Memory B cell (primary cell): ENCODE data around the gene TEX28.

Source experiments
- ATAC-seq: fragments of 150-1000 bp; cut with Tn5 transposase; 2 replicates; pipeline ENCODE4 v1.10.0; 2021; ENCODE audit warnings: low read depth, mild to moderate bottlenecking, moderate library complexity
- DNase-seq, 2 donors: peaks; one replicate each; pipeline ENCODE4 v3.0.0; 2022; ENCODE audit warnings: low spot score in 2 of 2
- H3K27ac Mint-ChIP-seq: one replicate; pipeline ENCODE4 v1.8.0; 2022; ENCODE audit warnings: mild to moderate bottlenecking, moderate library complexity, mixed read lengths
- H3K27me3 Mint-ChIP-seq: one replicate; pipeline ENCODE4 v1.8.0; 2022; ENCODE audit warnings: mixed read lengths
- H3K36me3 Mint-ChIP-seq: one replicate; pipeline ENCODE4 v1.8.0; 2022; ENCODE audit warnings: mild to moderate bottlenecking, mixed read lengths
- H3K4me1 Mint-ChIP-seq: one replicate; pipeline ENCODE4 v1.8.0; 2022; ENCODE audit warnings: mixed read lengths
- H3K4me3 Mint-ChIP-seq: one replicate; pipeline ENCODE4 v1.8.0; 2022; ENCODE audit warnings: mild to moderate bottlenecking, moderate library complexity, mixed read lengths
- H3K9me3 Mint-ChIP-seq: one replicate; pipeline ENCODE4 v1.8.0; 2022; ENCODE audit warnings: mixed read lengths

TEX28 gene

DNA sequence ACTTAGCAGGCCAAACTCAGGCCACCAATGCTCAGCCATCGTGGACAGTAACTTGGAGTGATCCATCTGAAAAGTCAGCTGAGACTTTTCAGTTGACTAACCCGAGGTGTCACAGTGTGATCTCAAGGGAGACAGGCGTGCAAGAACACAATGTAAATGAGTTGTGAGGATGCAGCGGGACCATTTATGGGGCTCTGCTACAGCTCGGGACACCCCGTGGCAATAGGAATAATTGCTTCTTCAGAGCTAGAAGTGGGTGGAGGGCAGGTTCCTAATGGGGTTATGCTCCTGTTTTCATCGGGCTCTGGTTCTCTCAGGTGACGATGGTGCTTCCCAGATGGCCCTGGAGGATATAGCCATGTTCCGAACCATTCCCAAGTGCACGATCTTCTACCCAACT is 28.0 kb upstream of the TEX28 start:
- peaks cover 39% of the 10 kb centered on the region for H3K4me1 Mint-ChIP-seq
- ATAC-seq (peak; percentile 46), DNase-seq (no peak)
- H3K27ac Mint-ChIP-seq: peak overlapping the region; percentile 24
- no peak overlapping the region for H3K4me3 Mint-ChIP-seq
- no peaks in the 10 kb centered on the region for H3K36me3 Mint-ChIP-seq
- H3K9me3 Mint-ChIP-seq: no peaks in the 10 kb centered on the region
- no peaks in the 10 kb centered on the region for H3K27me3 Mint-ChIP-seq

DNA sequence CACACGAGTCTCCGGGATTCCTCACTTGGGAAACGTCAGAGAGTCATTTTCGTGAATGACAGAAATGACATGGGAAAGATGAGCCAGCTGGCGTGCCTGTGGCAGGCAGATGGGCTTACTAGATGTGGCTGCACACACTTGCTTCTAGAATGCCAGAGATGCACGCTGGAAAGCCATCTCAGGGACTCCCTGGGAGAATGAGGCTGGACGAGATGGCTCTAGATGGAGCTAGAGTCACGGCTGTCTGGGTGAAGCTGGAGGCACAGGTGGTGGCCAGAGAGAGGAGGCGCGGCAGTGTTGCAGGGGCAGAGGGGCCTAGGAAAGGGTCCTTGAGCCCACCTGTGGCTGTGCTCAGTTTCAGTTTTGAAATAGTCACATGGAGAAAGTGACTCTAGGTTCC is 26.7 kb upstream of the TEX28 start:
- H3K36me3 Mint-ChIP-seq: no peaks in the 10 kb centered on the region
- peaks cover 38% of the 10 kb centered on the region for H3K4me1 Mint-ChIP-seq
- H3K27me3 Mint-ChIP-seq: no peaks in the 10 kb centered on the region
- no peaks in the 10 kb centered on the region for H3K9me3 Mint-ChIP-seq
- H3K4me3 Mint-ChIP-seq: peak overlapping the region; percentile 46
- peak overlapping the region; percentile 63 for H3K27ac Mint-ChIP-seq
- DNase-seq: no peak
- peak; percentile 42 for ATAC-seq

DNA sequence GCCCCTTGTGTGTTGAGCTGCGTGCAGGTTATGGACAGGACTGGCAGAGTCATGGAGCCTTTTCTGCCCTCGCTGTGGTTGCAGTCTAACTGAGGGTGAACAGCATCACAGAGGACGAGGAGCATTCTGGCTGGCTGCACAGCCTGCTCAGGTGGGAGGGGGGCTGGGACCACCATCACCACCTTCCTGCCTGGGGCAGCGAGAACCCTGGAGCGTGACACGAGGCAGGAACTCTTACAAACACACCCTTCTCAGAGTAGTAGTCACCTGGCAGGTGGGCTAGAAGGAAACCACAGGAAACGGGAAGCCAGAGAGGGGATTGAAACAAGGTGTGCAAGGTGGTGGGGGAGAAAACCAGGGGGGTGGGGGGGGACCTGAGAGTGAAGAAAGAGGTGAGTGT is 26.2 kb upstream of the TEX28 start:
- H3K27ac Mint-ChIP-seq: peak overlapping the region; percentile 63

DNA sequence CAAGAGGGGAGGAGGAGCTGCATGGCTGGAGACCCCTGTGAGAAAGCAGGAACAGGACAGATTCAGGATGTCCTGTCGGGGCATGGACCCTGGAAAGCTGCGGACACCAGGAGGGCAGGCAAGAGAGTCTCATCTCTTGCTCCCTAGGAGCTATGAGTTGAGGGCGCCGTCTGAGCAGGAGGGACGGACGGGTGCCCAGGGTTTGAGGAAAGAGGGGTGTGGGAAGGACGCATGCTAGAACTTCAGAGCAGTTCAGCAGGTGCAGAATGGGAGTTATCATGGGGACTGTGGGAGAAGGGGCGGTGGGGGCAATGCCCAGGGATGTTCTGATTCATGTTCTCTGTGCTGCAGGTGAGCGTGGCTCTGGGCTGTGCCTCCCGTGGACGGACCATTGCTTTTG is 25.5 kb upstream of the TEX28 start:
- Mint-ChIP-seq H3K4me3 (peak overlapping the region; percentile 27), H3K36me3 (no peaks in the 10 kb centered on the region), H3K9me3 (no peaks in the 10 kb centered on the region), H3K27me3 (no peaks in the 10 kb centered on the region), H3K27ac (peak overlapping the region; percentile 63), H3K4me1 (peaks cover 33% of the 10 kb centered on the region)
- DNase-seq (no peak), ATAC-seq (no peak)

More for the DNA sequence above, 26.2 kb upstream of the TEX28 start:
- no peak for DNase-seq
- H3K27me3 Mint-ChIP-seq: no peaks in the 10 kb centered on the region
- H3K9me3 Mint-ChIP-seq: no peaks in the 10 kb centered on the region
- peaks cover 35% of the 10 kb centered on the region for H3K4me1 Mint-ChIP-seq
- H3K4me3 Mint-ChIP-seq: peak overlapping the region; percentile 46
- no peaks in the 10 kb centered on the region for H3K36me3 Mint-ChIP-seq
- peak; percentile 50 for ATAC-seq

DNA sequence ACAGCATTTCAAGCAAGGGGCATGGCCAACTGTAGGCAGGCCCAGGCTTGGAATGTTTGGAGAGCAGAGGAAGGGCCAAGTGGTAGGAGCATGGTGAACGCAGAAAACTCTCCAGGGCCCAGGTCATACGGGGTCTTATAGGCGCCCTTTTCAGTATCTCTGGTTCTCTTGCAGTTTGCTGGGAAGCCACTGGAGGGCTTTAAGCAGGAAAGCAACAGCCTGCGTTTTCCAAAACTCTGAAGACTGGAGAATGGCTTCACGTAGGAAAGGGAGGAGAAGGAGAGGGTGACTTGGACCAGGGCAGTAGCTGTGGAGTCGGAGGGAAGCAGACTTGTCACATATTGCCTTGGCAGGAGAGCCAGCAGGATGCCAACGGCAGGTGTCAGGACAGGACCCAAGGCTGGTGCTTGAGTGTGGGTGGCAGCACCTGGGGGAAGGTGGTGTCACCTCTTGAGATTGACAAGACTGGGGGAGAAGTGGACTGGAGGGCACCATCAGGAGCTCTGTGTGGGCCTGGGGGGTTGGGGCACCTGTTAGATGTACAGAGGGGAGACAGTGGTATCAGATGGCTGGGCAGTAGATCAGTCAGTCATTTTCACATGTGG is 22.6 kb upstream of the TEX28 start:
- ATAC-seq (peak; percentile 55), DNase-seq (no peak)
- Mint-ChIP-seq H3K27ac (peak overlapping the region; percentile 79), H3K4me1 (peaks cover 25% of the 10 kb centered on the region), H3K4me3 (peak overlapping the region; percentile 50), H3K9me3 (no peaks in the 10 kb centered on the region), H3K27me3 (no peaks in the 10 kb centered on the region), H3K36me3 (no peaks in the 10 kb centered on the region)

DNA sequence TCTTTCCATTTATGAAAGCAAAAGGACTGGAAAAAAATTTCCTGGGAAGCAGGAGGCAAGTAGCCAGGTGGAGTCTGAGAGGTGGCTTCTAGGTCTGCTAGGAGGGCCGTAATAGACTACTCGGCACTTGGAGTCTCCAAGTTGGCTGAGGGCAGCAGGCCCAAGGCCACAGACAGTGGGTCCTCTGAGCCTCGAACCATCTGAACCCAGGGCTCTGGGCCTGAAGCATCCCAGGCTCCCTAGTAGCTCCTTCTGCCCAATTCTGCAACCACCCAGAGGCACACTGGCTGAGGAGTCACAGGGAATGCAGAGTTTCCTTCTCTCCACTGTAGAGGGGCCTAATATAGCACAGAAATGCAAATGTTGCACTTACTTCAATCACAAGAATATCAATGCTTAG is 20.5 kb upstream of the TEX28 start:
- H3K36me3 Mint-ChIP-seq: no peaks in the 10 kb centered on the region
- ATAC-seq: no peak
- no peak overlapping the region for H3K27ac Mint-ChIP-seq
- H3K4me1 Mint-ChIP-seq: peaks cover 19% of the 10 kb centered on the region
- no peaks in the 10 kb centered on the region for H3K9me3 Mint-ChIP-seq
- DNase-seq: no peak
- H3K27me3 Mint-ChIP-seq: no peaks in the 10 kb centered on the region
- no peak overlapping the region for H3K4me3 Mint-ChIP-seq

DNA sequence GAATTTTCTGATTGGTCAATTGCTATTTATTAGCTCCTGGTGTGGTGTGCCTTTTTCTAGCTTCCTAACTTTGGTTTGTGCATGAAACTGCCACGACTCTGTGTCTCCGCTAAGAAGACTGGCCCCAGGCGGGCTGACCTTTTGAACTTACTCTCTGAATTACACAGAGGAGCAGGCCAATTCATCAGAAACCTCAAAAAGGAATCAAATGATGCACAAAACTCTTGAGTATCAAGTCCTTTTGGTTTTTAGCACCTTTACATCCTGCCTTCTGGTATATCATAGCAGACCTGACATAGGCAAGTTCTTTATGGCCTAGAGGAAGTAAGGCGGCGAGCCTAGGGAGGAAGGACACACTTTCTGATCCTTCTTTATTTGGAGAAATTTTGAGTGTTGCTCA is 18.2 kb upstream of the TEX28 start:
- DNase-seq: no peak
- Mint-ChIP-seq H3K27ac (peak overlapping the region; percentile 11), H3K9me3 (no peaks in the 10 kb centered on the region), H3K27me3 (no peaks in the 10 kb centered on the region), H3K36me3 (no peaks in the 10 kb centered on the region), H3K4me3 (no peak overlapping the region), H3K4me1 (peaks cover 18% of the 10 kb centered on the region)
- no peak for ATAC-seq

DNA sequence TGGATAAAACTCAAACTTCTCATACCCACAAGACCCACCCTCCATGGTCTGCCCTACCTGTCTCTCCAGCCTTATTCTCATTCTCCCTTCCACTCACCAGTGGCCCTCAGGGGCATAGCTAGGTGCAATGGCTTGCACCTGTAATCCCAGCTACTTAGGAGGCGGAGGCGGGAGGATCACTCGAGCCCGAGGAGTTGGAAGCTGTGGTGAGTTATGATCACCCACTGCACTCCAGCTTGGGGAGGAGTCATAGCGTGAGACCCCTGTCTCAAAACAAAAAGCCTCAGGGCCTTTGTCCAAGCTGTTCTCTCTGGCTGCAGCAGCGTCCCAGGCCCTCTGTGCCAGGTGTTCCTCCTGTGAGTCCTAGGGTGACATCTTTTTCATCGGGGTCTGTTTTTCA is 17.2 kb upstream of the TEX28 start:
- Mint-ChIP-seq H3K27ac (no peak overlapping the region), H3K4me3 (no peak overlapping the region), H3K27me3 (no peaks in the 10 kb centered on the region), H3K9me3 (no peaks in the 10 kb centered on the region), H3K4me1 (peaks cover 19% of the 10 kb centered on the region), H3K36me3 (no peaks in the 10 kb centered on the region)
- DNase-seq (no peak), ATAC-seq (no peak)

DNA sequence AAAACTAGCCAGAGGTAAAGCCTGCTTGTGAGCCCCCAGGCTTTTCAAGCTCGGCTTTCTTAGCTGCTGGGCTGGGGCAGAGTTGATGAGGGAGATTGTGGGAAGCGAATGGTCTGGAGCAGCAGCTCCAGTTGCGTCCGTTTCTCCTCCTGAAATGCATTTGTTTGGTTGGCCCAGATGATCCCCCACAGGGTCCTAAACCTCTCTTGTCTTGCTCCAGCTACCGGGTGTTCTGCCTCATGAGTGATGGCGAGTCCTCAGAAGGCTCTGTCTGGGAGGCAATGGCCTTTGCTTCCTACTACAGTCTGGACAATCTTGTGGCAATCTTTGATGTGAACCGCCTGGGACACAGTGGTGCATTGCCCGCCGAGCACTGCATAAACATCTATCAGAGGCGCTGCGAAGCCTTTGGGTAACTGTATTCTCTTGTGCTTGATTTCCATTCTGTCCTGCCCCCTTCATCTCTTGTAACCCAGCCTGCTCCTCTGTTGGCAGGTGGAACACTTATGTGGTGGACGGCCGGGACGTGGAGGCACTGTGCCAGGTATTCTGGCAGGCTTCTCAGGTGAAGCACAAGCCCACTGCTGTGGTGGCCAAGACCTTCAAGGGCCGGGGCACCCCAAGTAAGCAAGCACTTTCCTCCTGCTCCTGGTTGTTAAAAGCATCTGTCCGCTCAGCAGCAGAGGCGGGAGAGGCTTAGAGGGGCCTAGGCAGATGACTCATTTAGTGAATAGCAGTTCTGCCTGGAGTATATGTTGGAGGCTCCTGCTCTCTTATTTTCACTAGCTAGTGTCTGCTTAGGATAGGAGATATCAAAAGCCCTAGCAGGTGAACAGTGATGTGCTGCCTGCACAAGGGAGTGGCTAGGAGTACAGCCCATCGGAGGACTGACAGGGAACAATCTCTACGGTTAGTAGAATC is 16.0 kb upstream of the TEX28 start:
- ATAC-seq: no peak
- Mint-ChIP-seq H3K27ac (no peak overlapping the region), H3K9me3 (no peaks in the 10 kb centered on the region), H3K4me3 (no peak overlapping the region), H3K36me3 (no peaks in the 10 kb centered on the region), H3K27me3 (no peaks in the 10 kb centered on the region), H3K4me1 (peaks cover 22% of the 10 kb centered on the region)
- no peak for DNase-seq

DNA sequence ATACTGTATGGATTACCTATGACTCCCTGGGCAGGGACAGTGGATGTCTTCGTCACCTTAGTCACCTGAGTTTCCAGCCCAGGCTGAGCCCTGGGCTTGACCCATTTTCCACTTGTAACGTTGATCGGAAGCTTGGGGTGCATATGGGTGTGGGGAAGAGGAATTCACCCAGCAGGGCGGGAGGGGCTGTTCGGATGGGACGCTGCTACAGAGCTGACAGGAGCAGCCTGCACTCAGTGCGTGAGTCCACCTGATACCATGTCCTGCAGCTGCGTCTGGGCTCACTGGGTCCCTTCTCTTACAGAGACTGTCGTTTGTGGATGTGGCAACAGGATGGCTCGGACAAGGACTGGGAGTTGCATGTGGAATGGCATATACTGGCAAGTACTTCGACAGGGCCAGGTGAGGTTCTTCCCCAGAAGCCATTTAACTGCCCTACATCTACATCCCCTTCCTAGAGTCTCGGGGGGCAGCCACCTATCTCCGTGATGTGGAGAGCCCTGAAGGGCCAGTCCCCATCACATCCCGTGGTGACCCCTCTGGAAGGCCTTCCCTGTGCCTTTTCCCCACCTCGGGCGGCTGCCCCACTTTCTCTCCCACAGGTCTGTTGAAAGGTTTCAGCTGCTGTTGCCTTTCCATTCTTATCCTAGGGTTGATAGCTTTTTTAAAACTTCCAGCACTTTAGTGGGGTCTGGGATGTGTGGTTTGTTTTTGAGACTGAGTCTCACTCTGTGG is 14.3 kb upstream of the TEX28 start:
- no peak overlapping the region for H3K4me3 Mint-ChIP-seq
- H3K27ac Mint-ChIP-seq: no peak overlapping the region
- peaks cover 30% of the 10 kb centered on the region for H3K4me1 Mint-ChIP-seq
- H3K36me3 Mint-ChIP-seq: no peaks in the 10 kb centered on the region
- no peak for ATAC-seq
- DNase-seq: no peak
- H3K27me3 Mint-ChIP-seq: no peaks in the 10 kb centered on the region
- H3K9me3 Mint-ChIP-seq: no peaks in the 10 kb centered on the region

DNA sequence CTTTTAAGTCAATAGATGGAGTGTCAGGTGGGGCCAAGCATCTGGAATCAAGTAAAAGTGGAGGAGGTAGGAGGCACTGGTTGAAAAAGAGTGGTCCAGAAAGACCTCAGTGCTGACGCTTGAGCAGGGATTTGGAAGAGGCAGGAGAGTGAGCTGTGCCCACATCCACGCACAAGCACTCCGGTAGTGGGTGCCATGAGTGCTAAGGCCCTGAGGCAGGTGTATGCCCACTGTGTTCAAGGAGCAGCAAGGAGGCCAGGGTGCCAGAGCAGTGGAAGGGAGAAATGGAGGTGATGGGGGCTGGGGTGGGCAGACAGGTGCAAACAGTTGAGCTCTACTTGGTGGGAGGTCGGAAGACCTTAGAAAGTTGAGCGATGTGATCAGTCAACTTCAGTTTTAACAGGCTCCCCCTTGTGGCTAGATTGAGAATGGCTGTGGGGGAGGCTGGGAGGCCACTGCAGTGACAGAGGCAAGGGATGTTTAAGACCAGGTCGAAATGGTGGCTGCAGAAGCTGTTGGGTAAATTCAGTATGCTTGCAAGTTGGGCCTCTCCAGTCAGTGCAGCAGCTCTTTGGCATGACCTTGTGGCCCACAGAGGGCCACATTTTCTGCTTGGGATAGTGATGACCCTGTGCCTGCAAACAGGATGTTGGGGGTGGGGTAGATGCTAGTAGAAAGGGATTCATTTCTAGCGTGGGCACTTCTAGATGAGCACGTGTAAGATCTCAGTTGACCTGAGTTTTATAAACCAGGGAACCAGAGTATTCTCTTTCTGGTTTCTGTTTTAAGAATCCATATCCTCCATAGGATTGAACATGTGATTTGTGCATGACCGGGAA is 13.4 kb upstream of the TEX28 start:
- Mint-ChIP-seq H3K27ac (peak overlapping the region; percentile 77), H3K27me3 (no peaks in the 10 kb centered on the region), H3K9me3 (no peaks in the 10 kb centered on the region), H3K4me1 (peaks cover 33% of the 10 kb centered on the region), H3K4me3 (peak overlapping the region; percentile 28), H3K36me3 (no peaks in the 10 kb centered on the region)
- DNase-seq: peak; percentile 77 to 81
- peak; percentile 87 for ATAC-seq

DNA sequence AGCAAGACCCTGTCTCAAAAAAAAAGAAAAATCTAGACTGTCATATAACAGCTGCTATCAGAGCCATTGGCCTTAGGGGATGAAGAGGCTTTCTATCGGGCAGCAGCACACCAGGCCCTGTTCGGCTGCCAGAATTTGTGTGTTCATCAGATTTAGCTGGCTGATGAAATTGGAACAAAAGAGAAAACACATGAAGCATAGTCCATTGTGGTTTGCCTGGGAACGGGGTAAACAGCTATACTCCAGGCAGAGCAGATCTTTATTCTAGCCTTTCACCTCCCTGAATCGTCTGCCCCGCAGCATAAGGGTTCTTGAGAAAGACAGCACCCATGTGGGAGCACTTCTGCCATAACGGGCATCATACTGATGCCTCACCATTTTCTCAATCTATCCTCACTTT is 12.3 kb upstream of the TEX28 start:
- H3K9me3 Mint-ChIP-seq: no peaks in the 10 kb centered on the region
- no peaks in the 10 kb centered on the region for H3K36me3 Mint-ChIP-seq
- ATAC-seq (no peak), DNase-seq (no peak)
- no peak overlapping the region for H3K4me3 Mint-ChIP-seq
- peaks cover 33% of the 10 kb centered on the region for H3K4me1 Mint-ChIP-seq
- peak overlapping the region; percentile 77 for H3K27ac Mint-ChIP-seq
- no peaks in the 10 kb centered on the region for H3K27me3 Mint-ChIP-seq

DNA sequence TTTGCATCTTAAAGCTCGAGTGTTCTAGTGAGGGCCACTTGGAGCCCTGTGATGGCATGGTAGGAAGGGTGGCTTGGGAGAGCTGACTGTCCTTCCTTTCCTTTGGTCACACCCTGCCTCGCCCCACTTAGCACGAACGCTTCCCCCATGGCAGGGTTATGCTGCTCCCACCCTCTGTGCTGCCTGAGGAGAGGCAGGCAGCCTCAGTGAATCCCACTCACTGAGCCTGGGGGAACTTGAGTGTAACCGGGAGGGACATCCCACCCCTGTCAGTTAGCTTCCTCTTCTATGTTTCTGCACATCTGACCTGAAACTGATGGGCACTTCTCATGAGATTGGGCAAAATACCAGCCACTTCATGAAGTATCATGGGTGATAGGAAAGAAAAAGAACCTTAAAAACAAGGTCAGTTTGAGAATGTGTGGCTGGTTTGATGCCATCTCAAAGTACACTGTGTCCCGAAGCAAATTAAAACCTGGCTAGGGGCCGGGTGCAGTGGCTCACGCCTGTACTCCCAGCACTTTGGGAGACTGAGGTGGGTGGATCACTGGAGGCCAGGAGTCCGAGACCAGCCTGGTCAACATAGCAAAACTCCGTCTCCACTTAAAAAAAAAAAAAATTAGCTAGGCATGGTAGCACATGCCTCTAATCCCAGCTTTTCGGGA is 10.7 kb upstream of the TEX28 start:
- DNase-seq (no peak), ATAC-seq (peak; percentile 57)
- H3K27me3 Mint-ChIP-seq: no peaks in the 10 kb centered on the region
- peak overlapping the region; percentile 35 for H3K4me3 Mint-ChIP-seq
- peaks cover 29% of the 10 kb centered on the region for H3K4me1 Mint-ChIP-seq
- H3K36me3 Mint-ChIP-seq: no peaks in the 10 kb centered on the region
- peak overlapping the region; percentile 83 for H3K27ac Mint-ChIP-seq
- no peaks in the 10 kb centered on the region for H3K9me3 Mint-ChIP-seq
